K562 (cell line): ENCODE data around the gene UBE2D2. TPM values are rescaled to one million over a fixed set of nuclear protein-coding genes. Genes with fewer than 3 reads are reported as not detected.

ENCODE experiments used
- CBX3 ChIP-seq, 2 experiments: IDR thresholded peaks; 1 replicate in 1 of 2; 2 replicates in 1 of 2; pipeline ENCODE4 v1.6.1; 2012; ENCODE audit warnings: inconsistent platforms in 2 of 2, low read length in 2 of 2, borderline replicate concordance in 1 of 2, control low read depth in 1 of 2
- CHCHD3 ChIP-seq: fragments of 250-450 bp; sonication (Bioruptor Pico); IDR thresholded peaks from 2 replicates; pipeline ENCODE4 v2.1.2; 2022; ENCODE audit warnings: mild to moderate bottlenecking
- DDX20 ChIP-seq: fragments of 450-650 bp; IDR thresholded peaks from 2 replicates; pipeline ENCODE4 v1.6.1; 2016; ENCODE audit warnings: missing genetic modification characterization, low read depth, mild to moderate bottlenecking, missing compliant biosample characterization, moderate library complexity
- GABPA ChIP-seq: fragments of 200-800 bp; sonication (Bioruptor generic); conservative IDR thresholded peaks from 2 replicates; pipeline ENCODE4 v1.6.1; 2016; ENCODE audit warnings: low read depth, missing genetic modification characterization, missing compliant biosample characterization
- GABPB1 ChIP-seq: sonication (generic); formaldehyde crosslinking; IDR thresholded peaks from 2 replicates; pipeline ENCODE4 v1.8.0; 2022; ENCODE audit warnings: mild to moderate bottlenecking, missing genetic modification reagents
- HDAC1 ChIP-seq, 2 experiments: fragments of 450-650 bp; IDR thresholded peaks; 2 replicates each; pipeline ENCODE4 v1.6.1; 2016 to 2017; ENCODE audit warnings: inconsistent platforms in 1 of 2, mild to moderate bottlenecking in 1 of 2, moderate library complexity in 1 of 2
- HMBOX1 ChIP-seq: sonication (generic); IDR thresholded peaks from 2 replicates; pipeline ENCODE4 v1.6.1; 2016
- MED1 ChIP-seq: sonication (generic); formaldehyde crosslinking; IDR thresholded peaks from 2 replicates; pipeline ENCODE4 v1.8.1; 2023; ENCODE audit warnings: missing genetic modification reagents, borderline replicate concordance
- MTA3 ChIP-seq: fragments of 450-650 bp; formaldehyde crosslinking; IDR thresholded peaks from 2 replicates; pipeline ENCODE4 v1.6.1; 2017; ENCODE audit warnings: mild to moderate bottlenecking, borderline replicate concordance
- MYC ChIP-seq, 2 experiments: fragments of 250-450 bp in 1 of 2; sonication (Bioruptor Pico) in 1 of 2; IDR thresholded peaks; 2 replicates each; pipeline versions ENCODE4 v1.5.1 to v1.6.1; 2012 to 2021; ENCODE audit warnings: low read depth in 2 of 2, borderline replicate concordance in 1 of 2, improper control_type of control experiment in 1 of 2, low read length in 1 of 2, mild to moderate bottlenecking in 1 of 2, moderate library complexity in 1 of 2
- NFE2 ChIP-seq: IDR thresholded peaks from 2 replicates; pipeline ENCODE4 v1.6.1; 2014; ENCODE audit warnings: antibody characterized with exemption, low read depth
- POLR2A ChIP-seq: fragments of 450-650 bp; conservative IDR thresholded peaks from 2 replicates; pipeline ENCODE4 v1.6.1; 2016
- POLR2AphosphoS2 ChIP-seq: IDR thresholded peaks from 2 replicates; pipeline ENCODE4 v1.6.1; 2012; ENCODE audit warnings: low read length, improper control_type of control experiment
- POLR2B ChIP-seq: fragments of 450-650 bp; IDR thresholded peaks from 2 replicates; pipeline ENCODE4 v1.6.1; 2018; ENCODE audit warnings: low read depth; ENCODE audit not compliant: partially characterized antibody
- POLR2H ChIP-seq: IDR thresholded peaks from 2 replicates; pipeline ENCODE4 v1.6.1; 2016; ENCODE audit warnings: missing genetic modification characterization, low read depth, mild to moderate bottlenecking, control low read depth, missing compliant biosample characterization, moderate library complexity
- SMAD2 ChIP-seq: fragments of 150-350 bp; IDR thresholded peaks from 2 replicates; pipeline ENCODE4 v1.6.1; 2014; ENCODE audit warnings: low read depth, mild to moderate bottlenecking, low read length
- SNIP1 ChIP-seq: fragments of 450-650 bp; IDR thresholded peaks from 2 replicates; pipeline ENCODE4 v1.7.1; 2017; ENCODE audit warnings: low read depth, mild to moderate bottlenecking
- TBP ChIP-seq: optimal IDR thresholded peaks from 2 replicates; pipeline ENCODE3; 2011; ENCODE audit warnings: low read depth, low read length, improper control_type of control experiment
- TEAD1 ChIP-seq, 2 experiments: fragments of 450-650 bp in 1 of 2; sonication (generic) in 1 of 2; formaldehyde crosslinking; IDR thresholded peaks; 2 replicates each; pipeline versions ENCODE4 v1.4.0 to v1.8.0; 2020 to 2022; ENCODE audit warnings: mild to moderate bottlenecking in 2 of 2, missing genetic modification reagents in 1 of 2
- VEZF1 ChIP-seq: fragments of 200-800 bp; sonication (Bioruptor generic); IDR thresholded peaks from 2 replicates; pipeline ENCODE4 v1.6.1; 2017; ENCODE audit warnings: missing genetic modification characterization, missing compliant biosample characterization
- ZBTB1 ChIP-seq: sonication (generic); formaldehyde crosslinking; IDR thresholded peaks from 2 replicates; pipeline ENCODE4 v1.8.1; 2023; ENCODE audit warnings: missing genetic modification reagents, low read depth, mild to moderate bottlenecking, borderline replicate concordance
- ZNF212 ChIP-seq: fragments of 450-650 bp; formaldehyde crosslinking; IDR thresholded peaks from 2 replicates; pipeline ENCODE4 v1.4.0; 2020; ENCODE audit warnings: mild to moderate bottlenecking
- ZNF384 ChIP-seq: IDR thresholded peaks from 2 replicates; pipeline ENCODE4 v1.6.1; 2012; ENCODE audit warnings: low read depth, low read length, improper control_type of control experiment
- ZNF764 ChIP-seq: fragments of 250-450 bp; sonication (Bioruptor Pico); IDR thresholded peaks from 2 replicates; pipeline ENCODE4 v1.4.0; 2020; ENCODE audit warnings: low read depth, mild to moderate bottlenecking, moderate library complexity
- polyA plus RNA-seq, 8 experiments: library from polyadenylated mRNA; depleted of rRNA in 4 of 8; stranded (reverse) in 5 of 8; unstranded in 3 of 8; fragments of >200 nt; fragmentation: Nextera tagmentation in 2 of 8; fragmentation: Illumina TruSeq in 1 of 8; extraction: Ambion mirVana in 2 of 8; extraction: Trizol in 1 of 8; gene quantifications; 2 replicates each; pipeline versions ENCODE4 v1.2.1 to v1.2.3, GENCODE V29; 2011 to 2014; ENCODE audit warnings: inconsistent platforms in 1 of 8, missing spikeins in 1 of 8
- total RNA-seq, 7 experiments: library from RNA; depleted of rRNA in 6 of 7; stranded (reverse); fragments of >200 nt in 6 of 7; fragmentation: Illumina TruSeq in 2 of 7; extraction: Trizol in 2 of 7; gene quantifications; 2 replicates each; pipeline versions ENCODE4 v1.2.1 to v1.2.3, GENCODE V29; 2011 to 2021; ENCODE audit warnings: low replicate concordance in 1 of 7
- TF ChIP-seq, protein P1 (sequence below): fragments of 200-800 bp; sonication (Bioruptor generic); IDR thresholded peaks from 2 replicates; pipeline ENCODE4 v1.6.1; 2017; ENCODE audit warnings: missing genetic modification characterization, missing compliant biosample characterization

The UBE2D2 gene
- total and polyA plus RNA-seq, 9 of the 15 experiments (the other 6 are each of a cell fraction or from before 2014, with no cell fraction given): 53.6 to 198 (median 122) TPM

DNA sequence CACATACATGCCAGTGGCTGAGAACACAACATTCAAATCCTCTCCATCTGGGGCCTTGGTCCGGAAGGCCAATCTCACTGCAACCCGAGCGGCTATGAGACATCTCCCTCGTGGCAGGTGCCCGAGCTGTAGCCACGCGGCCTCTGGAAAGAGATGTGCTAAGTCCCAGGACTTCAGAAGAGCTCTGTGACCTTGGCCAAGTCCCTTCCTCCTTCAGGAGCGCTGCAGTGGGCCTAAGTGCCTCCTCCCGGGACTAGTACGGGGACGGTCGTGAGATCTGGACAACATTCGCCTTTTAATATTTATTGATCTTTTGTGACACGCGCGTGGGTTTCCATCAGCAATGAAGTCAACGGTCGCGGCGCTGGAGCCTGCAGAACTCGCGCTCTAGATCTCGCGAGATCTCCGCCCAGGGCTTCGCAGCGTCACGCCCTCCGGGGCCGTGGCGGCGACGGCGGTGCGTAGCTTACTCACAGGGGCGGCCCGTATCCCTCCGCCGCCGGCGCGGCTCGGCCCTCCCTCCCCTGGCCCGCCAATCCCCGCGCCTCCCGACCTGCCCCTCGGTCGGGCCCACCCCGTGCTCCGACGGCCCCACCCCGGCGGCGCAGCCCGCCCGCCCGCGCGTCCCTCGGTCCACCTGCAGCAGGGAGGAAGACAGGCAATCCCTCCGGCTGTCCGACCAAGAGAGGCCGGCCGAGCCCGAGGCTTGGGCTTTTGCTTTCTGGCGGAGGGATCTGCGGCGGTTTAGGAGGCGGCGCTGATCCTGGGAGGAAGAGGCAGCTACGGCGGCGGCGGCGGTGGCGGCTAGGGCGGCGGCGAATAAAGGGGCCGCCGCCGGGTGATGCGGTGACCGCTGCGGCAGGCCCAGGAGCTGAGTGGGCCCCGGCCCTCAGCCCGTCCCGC is at the start of gene UBE2D2 (continued):
- TF ChIP-seq HDAC1 (IDR thresholded peaks at IDR 0.05): peak in 1 of 2 experiments; percentile 9; a peak in 2 of 4 replicates
- TF ChIP-seq POLR2H: peak; percentile 79
- TF ChIP-seq ZBTB1 (CRISPR knock-in tag): peak; percentile 89
- peak; percentile 52 for TF ChIP-seq POLR2B
- TF ChIP-seq HMBOX1: no peak
- TF ChIP-seq ZNF212 (CRISPR knock-in tag): no peak
- peak; percentile 79 for TF ChIP-seq ZNF764
- no peak for TF ChIP-seq ZNF384
- TF ChIP-seq, protein P1, sequence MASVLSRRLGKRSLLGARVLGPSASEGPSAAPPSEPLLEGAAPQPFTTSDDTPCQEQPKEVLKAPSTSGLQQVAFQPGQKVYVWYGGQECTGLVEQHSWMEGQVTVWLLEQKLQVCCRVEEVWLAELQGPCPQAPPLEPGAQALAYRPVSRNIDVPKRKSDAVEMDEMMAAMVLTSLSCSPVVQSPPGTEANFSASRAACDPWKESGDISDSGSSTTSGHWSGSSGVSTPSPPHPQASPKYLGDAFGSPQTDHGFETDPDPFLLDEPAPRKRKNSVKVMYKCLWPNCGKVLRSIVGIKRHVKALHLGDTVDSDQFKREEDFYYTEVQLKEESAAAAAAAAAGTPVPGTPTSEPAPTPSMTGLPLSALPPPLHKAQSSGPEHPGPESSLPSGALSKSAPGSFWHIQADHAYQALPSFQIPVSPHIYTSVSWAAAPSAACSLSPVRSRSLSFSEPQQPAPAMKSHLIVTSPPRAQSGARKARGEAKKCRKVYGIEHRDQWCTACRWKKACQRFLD (CRISPR knock-in tag): peak; percentile 42; the same call in 1 of the 2 replicates
- no peak for TF ChIP-seq SNIP1
- peak; percentile 83 for TF ChIP-seq VEZF1
- no peak for TF ChIP-seq DDX20 (tag)
- TF ChIP-seq MYC (IDR thresholded peaks at IDR 0.05; ENCODE audit: low read depth, low read length): peak; percentile 91; the same call in 1 of the 2 replicates
- TF ChIP-seq MYC (CRISPR knock-in tag; IDR thresholded peaks at IDR 0.05; ENCODE audit: borderline replicate concordance, low read depth): peak; percentile 90; the same call in 1 of the 2 replicates
- peak; percentile 77 for TF ChIP-seq GABPB1 (CRISPR knock-in tag)
- peak; percentile 76; the same call in 1 of the 2 replicates for TF ChIP-seq POLR2AphosphoS2
- no peak for TF ChIP-seq CHCHD3 (CRISPR knock-in tag)
- peak in 1 of 2 experiments; percentile 70; a peak in 1 of 4 replicates for TF ChIP-seq TEAD1 (CRISPR knock-in tag; IDR thresholded peaks at IDR 0.05)
- peak in 1 of 2 experiments; percentile 71; a peak in 1 of 3 replicates for TF ChIP-seq CBX3 (IDR thresholded peaks at IDR 0.05; ENCODE audit: borderline replicate concordance in 1 of 2, low read length in 2 of 2)
- TF ChIP-seq GABPA (tag): peak; percentile 54
- TF ChIP-seq TBP: peak; percentile 83
- TF ChIP-seq POLR2A: peak; percentile 90
- TF ChIP-seq MTA3: peak; percentile 72
- no peak for TF ChIP-seq SMAD2
- no peak for TF ChIP-seq MED1 (CRISPR knock-in tag)
- TF ChIP-seq NFE2: peak; percentile 37; the same call in 1 of the 2 replicates
